B cell (primary cell): ENCODE data around the gene GNG7. TPM values are rescaled to one million over a fixed set of nuclear protein-coding genes. Genes with fewer than 3 reads are reported as not detected.

ENCODE experiments used
- ATAC-seq: fragments of 200-7000 bp; cut with Tn5 transposase; one replicate; pipeline ENCODE4 v1.10.0; 2021; ENCODE audit warnings: low read depth, mild to moderate bottlenecking, moderate number of reproducible peaks, moderate library complexity
- CTCF ChIA-PET: fragments of 350-600 bp; sonication (Branson Sonifier 250); formaldehyde crosslinking; loops from one replicate; lab custom pipeline; 2021; ENCODE audit warnings: antibody characterized with exemption, inconsistent platforms; lab: Charles Lee
- POLR2A ChIA-PET: fragments of 350-600 bp; sonication (Branson Sonifier 250); formaldehyde crosslinking; loops from one replicate; lab custom pipeline; 2021; ENCODE audit warnings: antibody characterized with exemption; lab: Charles Lee
- DNase-seq: peaks from one replicate; pipeline ENCODE4 v3.0.0; 2013
- H2AFZ ChIP-seq: 2 replicates; pipeline ENCODE4 v1.6.1; 2012; ENCODE audit warnings: mild to moderate bottlenecking, low read depth, low read length; ENCODE audit not compliant: insufficient read depth, poor library complexity, severe bottlenecking
- H3K27ac ChIP-seq, 2 donors: 1 replicate in 1 of 2; 2 replicates in 1 of 2; pipeline ENCODE4 v1.5.1; 2012 to 2013; ENCODE audit warnings: low read length in 2 of 2, mild to moderate bottlenecking in 2 of 2, moderate library complexity in 1 of 2
- H3K27me3 ChIP-seq, 4 experiments: fragments of 200-600 bp in 1 of 4; sonication (generic) in 1 of 4; replicated peaks in 1 of 4; 1 replicate in 2 of 4; 2 replicates in 2 of 4; pipeline versions ENCODE4 v1.6.1 to v1.7.0; 2013 to 2016; ENCODE audit warnings: low read length in 3 of 4, mild to moderate bottlenecking in 2 of 4, mixed read lengths in 1 of 4, moderate library complexity in 1 of 4; ENCODE audit not compliant: insufficient read depth in 4 of 4, control insufficient read depth in 3 of 4; ENCODE audit errors: control extremely low read depth in 1 of 4
- H3K36me3 ChIP-seq, 2 experiments: replicated peaks in 1 of 2; 1 replicate in 1 of 2; 2 replicates in 1 of 2; pipeline versions ENCODE4 v1.6.1 to v1.7.1; 2013; ENCODE audit warnings: low read length in 1 of 2; ENCODE audit not compliant: insufficient read depth in 2 of 2, control insufficient read depth in 1 of 2; ENCODE audit errors: control extremely low read depth in 1 of 2, extremely low read depth in 1 of 2
- H3K4me1 ChIP-seq, 2 donors: fragments of 200-600 bp in 1 of 2; sonication (generic) in 1 of 2; 1 replicate in 1 of 2; 2 replicates in 1 of 2; pipeline versions ENCODE4 v1.5.1 to v1.6.1; 2013 to 2017; ENCODE audit warnings: low read length in 2 of 2; ENCODE audit not compliant: control insufficient read depth in 2 of 2, insufficient read depth in 2 of 2
- H3K4me2 ChIP-seq: replicated peaks from 2 replicates; pipeline ENCODE3; 2012; ENCODE audit warnings: mild to moderate bottlenecking, low read depth, low read length; ENCODE audit not compliant: poor library complexity, severe bottlenecking
- H3K4me3 ChIP-seq, 5 experiments: fragments of 200-600 bp in 1 of 5; sonication (generic) in 1 of 5; 1 replicate in 3 of 5; 2 replicates in 2 of 5; pipeline versions ENCODE4 v1.5.1 to v1.7.0; 2011 to 2016; ENCODE audit warnings: low read length in 4 of 5, mild to moderate bottlenecking in 4 of 5, low read depth in 2 of 5, control low read depth in 1 of 5, moderate library complexity in 1 of 5; ENCODE audit not compliant: insufficient read depth in 1 of 5; ENCODE audit errors: control extremely low read depth in 1 of 5, extremely low read depth in 1 of 5
- H3K79me2 ChIP-seq: fragments of 200-600 bp; sonication (generic); one replicate; pipeline ENCODE4 v1.6.0; 2016; ENCODE audit warnings: low read length; ENCODE audit not compliant: control insufficient read depth, insufficient read depth
- H3K9ac ChIP-seq: fragments of 200-600 bp; sonication (generic); 2 replicates; pipeline ENCODE4 v1.6.1; 2017; ENCODE audit warnings: mild to moderate bottlenecking, low read length, moderate library complexity
- H3K9me3 ChIP-seq, 3 donors: one replicate each; pipeline versions ENCODE4 v1.6.1 to v1.7.1; 2013; ENCODE audit warnings: low read length in 2 of 3; ENCODE audit not compliant: control insufficient read depth in 2 of 3, insufficient read depth in 1 of 3; ENCODE audit errors: control extremely low read depth in 1 of 3
- H4K20me1 ChIP-seq: 2 replicates; pipeline ENCODE4 v1.6.0; 2012; ENCODE audit warnings: mild to moderate bottlenecking, low read length; ENCODE audit not compliant: insufficient read depth, control insufficient read depth, poor library complexity, severe bottlenecking
- H3K27ac Mint-ChIP-seq: one replicate; pipeline ENCODE4 v1.8.0; 2021; ENCODE audit warnings: mixed read lengths
- H3K27me3 Mint-ChIP-seq: one replicate; pipeline ENCODE4 v1.8.0; 2021; ENCODE audit warnings: mixed read lengths
- H3K4me1 Mint-ChIP-seq: one replicate; pipeline ENCODE4 v1.8.0; 2021; ENCODE audit warnings: mixed read lengths
- H3K4me3 Mint-ChIP-seq: one replicate; pipeline ENCODE4 v1.8.0; 2021; ENCODE audit warnings: mixed read lengths
- H3K9me3 Mint-ChIP-seq: one replicate; pipeline ENCODE4 v1.8.0; 2022; ENCODE audit warnings: mixed read lengths; ENCODE audit not compliant: insufficient read depth
- EZH2 ChIP-seq: IDR thresholded peaks from 2 replicates; pipeline ENCODE4 v1.6.1; 2012; ENCODE audit warnings: borderline replicate concordance, low read depth, mild to moderate bottlenecking, moderate library complexity, low read length; ENCODE audit not compliant: insufficient read depth, poor library complexity, severe bottlenecking
- WGBS: methylation state at CpG from one replicate; pipeline ENCODE4 v1.1.5; 2013; ENCODE audit warnings: missing lambda C conversion rate; ENCODE audit not compliant: insufficient coverage; 5-methylcytosine and 5-hydroxymethylcytosine counted together
- intact Hi-C: fragments of 100-400 bp; cut with micrococcal nuclease; formaldehyde crosslinking; loops from one replicate; pipeline ENCODE4 v1.10.0; 2022
- polyA plus RNA-seq: library from polyadenylated mRNA; depleted of rRNA; stranded (reverse); fragments of >200 nt; gene quantifications from 2 replicates; pipeline ENCODE4 v1.2.3, GENCODE V29; 2012
- total RNA-seq, 2 donors: library from RNA; stranded (reverse); fragments of 120-200 nt in 1 of 2; gene quantifications; 1 replicate in 1 of 2; 2 replicates in 1 of 2; pipeline versions ENCODE4 v1.2.3 to v1.2.4, GENCODE V29; 2013 to 2022
- TF ChIP-seq, protein P1 (sequence below): fragments of 200-600 bp; IDR thresholded peaks from one replicate; pipeline ENCODE4 v1.8.0; 2022; ENCODE audit warnings: antibody characterized with exemption, mild to moderate bottlenecking

The GNG7 gene
- total and polyA plus RNA-seq, 2 donors (not counting 1 experiment from before 2014, with no cell fraction given), result 76.3 to 153 TPM

DNA sequence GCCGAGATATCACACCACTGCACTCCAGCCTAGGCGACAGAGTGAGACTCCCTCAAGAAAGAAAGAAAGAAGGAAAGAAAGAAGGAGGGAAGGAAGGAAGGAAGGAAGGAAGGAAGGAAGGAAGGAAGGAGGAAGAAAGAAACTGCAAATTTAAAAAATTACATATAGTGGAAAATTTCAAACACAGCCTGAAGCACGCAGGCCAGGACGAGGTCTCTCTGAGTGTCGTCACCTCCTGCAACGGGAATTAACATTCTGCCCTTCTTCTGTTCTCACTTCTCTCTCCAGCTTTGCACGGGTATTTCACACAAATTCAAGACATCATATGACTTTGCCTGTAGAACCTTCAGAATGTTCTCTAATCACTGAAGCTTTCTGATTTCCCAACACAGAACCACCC is 108.2 kb downstream of the GNG7 start:
- Mint-ChIP-seq H3K4me3 (peak overlapping the region; percentile 59), H3K9me3 (peaks cover 4% of the 10 kb centered on the region), H3K4me1 (peaks cover 44% of the 10 kb centered on the region), H3K27me3 (no peaks in the 10 kb centered on the region), H3K27ac (peak overlapping the region; percentile 78)
- intact Hi-C loops, result loop anchor here (10.0 kb wide), 1 partner anchor 50 kb away; no protein-coding TSS in a partner anchor
- TF ChIP-seq, protein P1, sequence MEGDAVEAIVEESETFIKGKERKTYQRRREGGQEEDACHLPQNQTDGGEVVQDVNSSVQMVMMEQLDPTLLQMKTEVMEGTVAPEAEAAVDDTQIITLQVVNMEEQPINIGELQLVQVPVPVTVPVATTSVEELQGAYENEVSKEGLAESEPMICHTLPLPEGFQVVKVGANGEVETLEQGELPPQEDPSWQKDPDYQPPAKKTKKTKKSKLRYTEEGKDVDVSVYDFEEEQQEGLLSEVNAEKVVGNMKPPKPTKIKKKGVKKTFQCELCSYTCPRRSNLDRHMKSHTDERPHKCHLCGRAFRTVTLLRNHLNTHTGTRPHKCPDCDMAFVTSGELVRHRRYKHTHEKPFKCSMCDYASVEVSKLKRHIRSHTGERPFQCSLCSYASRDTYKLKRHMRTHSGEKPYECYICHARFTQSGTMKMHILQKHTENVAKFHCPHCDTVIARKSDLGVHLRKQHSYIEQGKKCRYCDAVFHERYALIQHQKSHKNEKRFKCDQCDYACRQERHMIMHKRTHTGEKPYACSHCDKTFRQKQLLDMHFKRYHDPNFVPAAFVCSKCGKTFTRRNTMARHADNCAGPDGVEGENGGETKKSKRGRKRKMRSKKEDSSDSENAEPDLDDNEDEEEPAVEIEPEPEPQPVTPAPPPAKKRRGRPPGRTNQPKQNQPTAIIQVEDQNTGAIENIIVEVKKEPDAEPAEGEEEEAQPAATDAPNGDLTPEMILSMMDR, result no peak
- no peak for TF ChIP-seq EZH2
- POLR2A ChIA-PET, result interaction anchor here (1.5 kb wide), 1 partner anchor 118 kb away, joined by 6 read pairs; the partner anchor contains the start of gene GADD45B
- H3K27ac ChIP-seq, result no peak overlapping the region
- peaks cover 7 to 8% of the 10 kb centered on the region in 2 donors for H3K4me1 ChIP-seq
- CTCF ChIA-PET, result interaction anchor here (0.6 to 10.8 kb wide), 4 partner anchors 18 to 301 kb away, joined by 3 to 99 read pairs (median 4); no protein-coding TSS in a partner anchor
- WGBS, result 57% methylated on average over 5 of the region's 7 CpGs
- no peak overlapping the region for H3K4me3 ChIP-seq
- ATAC-seq (peak; percentile 46), DNase-seq (no peak)
- H3K36me3 ChIP-seq, result peaks cover 3 to 10% of the 10 kb centered on the region in 2 experiments
- H3K9ac ChIP-seq, result no peak overlapping the region
- H2AFZ ChIP-seq, result no peak overlapping the region
- peaks cover 0 to 4% (median 0%) of the 10 kb centered on the region in 3 donors for H3K9me3 ChIP-seq
- peaks cover 70% of the 10 kb centered on the region for H4K20me1 ChIP-seq
- no peaks in the 10 kb centered on the region for H3K27me3 ChIP-seq
- H3K4me2 ChIP-seq, result peak overlapping the region; percentile 8
- H3K79me2 ChIP-seq, result peaks cover 68% of the 10 kb centered on the region

DNA sequence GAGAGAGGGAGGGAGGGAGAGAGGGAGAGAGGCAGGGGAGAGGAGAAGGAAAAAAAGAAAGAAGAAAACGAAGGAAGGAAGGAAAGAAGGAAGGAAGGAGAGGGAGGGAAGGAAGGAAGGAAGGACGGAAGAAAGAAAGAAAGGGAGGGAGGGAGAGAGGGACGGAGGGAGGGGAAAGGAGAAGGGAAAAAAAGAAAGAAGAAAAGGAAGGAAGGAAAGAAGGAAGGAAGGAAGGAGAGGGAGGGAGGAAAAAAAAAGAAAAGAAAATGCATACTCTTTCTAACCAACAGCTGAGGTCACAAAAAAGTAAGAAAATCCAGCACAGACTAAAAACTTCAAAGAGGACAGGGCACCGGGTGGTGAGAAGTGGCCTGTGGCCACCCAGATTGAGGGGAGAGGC is 109.7 kb downstream of the GNG7 start:
- Histone ChIP-seq H2AFZ (no peak overlapping the region), H3K9me3 (peaks cover 0 to 4% (median 0%) of the 10 kb centered on the region in 3 donors), H4K20me1 (peaks cover 78% of the 10 kb centered on the region), H3K27me3 (no peaks in the 10 kb centered on the region), H3K4me2 (no peak overlapping the region), H3K4me1 (no peaks in the 10 kb centered on the region), H3K9ac (no peak overlapping the region), H3K36me3 (peaks cover 3 to 21% of the 10 kb centered on the region in 2 experiments), H3K4me3 (no peak overlapping the region), H3K27ac (no peak overlapping the region), H3K79me2 (peaks cover 76% of the 10 kb centered on the region)
- intact Hi-C loops, result loop anchor here (10.0 kb wide), 1 partner anchor 48 kb away; no protein-coding TSS in a partner anchor
- Mint-ChIP-seq H3K9me3 (peaks cover 4% of the 10 kb centered on the region), H3K4me3 (no peak overlapping the region), H3K27ac (no peak overlapping the region), H3K4me1 (peaks cover 41% of the 10 kb centered on the region), H3K27me3 (no peaks in the 10 kb centered on the region)
- ChIA-PET POLR2A (interaction anchor here (0.6 kb wide), 1 partner anchor 853 kb away, joined by 3 read pairs; no protein-coding TSS in a partner anchor), CTCF (no interaction called here)
- 86% methylated on average over 3 of the region's 4 CpGs for WGBS
- DNase-seq, result no peak
- no peak for ATAC-seq
- TF ChIP-seq EZH2, result no peak
